SK-N-SH treated with all-trans-retinoic acid at 6 μM for 48 hours (cell line): ENCODE results near the gene WDR87.

Experiments used
- ATAC-seq: fragments of 200-7000 bp; cut with Tn5 transposase; 3 replicates; pipeline ENCODE4 v1.9.1; 2020; ENCODE audit warnings: mild to moderate bottlenecking, moderate library complexity
- ARNTL ChIP-seq: fragments of 450-650 bp; formaldehyde crosslinking; IDR thresholded peaks from 2 replicates; pipeline ENCODE4 v1.5.0; 2020; ENCODE audit warnings: low read depth, mild to moderate bottlenecking, moderate library complexity, borderline replicate concordance
- BACH2 ChIP-seq: fragments of 250-450 bp; sonication (Bioruptor Pico); IDR thresholded peaks from 2 replicates; pipeline ENCODE4 v1.9.0; 2021; ENCODE audit warnings: mild to moderate bottlenecking, borderline replicate concordance
- CSDC2 ChIP-seq: fragments of 250-450 bp; sonication (Bioruptor Pico); IDR thresholded peaks from 2 replicates; pipeline ENCODE4 v1.5.0; 2020; ENCODE audit warnings: mild to moderate bottlenecking, moderate library complexity
- ESRRG ChIP-seq: fragments of 250-450 bp; sonication (Bioruptor Pico); IDR thresholded peaks from 2 replicates; pipeline ENCODE4 v1.6.1; 2021; ENCODE audit warnings: mild to moderate bottlenecking
- GLIS3 ChIP-seq: fragments of 250-450 bp; sonication (Bioruptor Pico); IDR thresholded peaks from 2 replicates; pipeline ENCODE4 v1.5.0; 2020; ENCODE audit warnings: mild to moderate bottlenecking, moderate library complexity
- OSR1 ChIP-seq: fragments of 250-450 bp; sonication (Bioruptor Pico); IDR thresholded peaks from 2 replicates; pipeline ENCODE4 v1.8.0; 2022; ENCODE audit warnings: moderate library complexity, mild to moderate bottlenecking, inconsistent platforms
- PATZ1 ChIP-seq: fragments of 250-450 bp; sonication (Bioruptor Pico); IDR thresholded peaks from 2 replicates; pipeline ENCODE4 v1.8.0; 2020; ENCODE audit warnings: mild to moderate bottlenecking, moderate library complexity, borderline replicate concordance
- POU6F1 ChIP-seq: fragments of 250-450 bp; sonication (Bioruptor Pico); IDR thresholded peaks from 2 replicates; pipeline ENCODE4 v1.8.0; 2021; ENCODE audit warnings: low read depth, mild to moderate bottlenecking, moderate library complexity, borderline replicate concordance
- PPARA ChIP-seq: fragments of 250-450 bp; sonication (Bioruptor Pico); IDR thresholded peaks from 2 replicates; pipeline ENCODE4 v1.5.0; 2020; ENCODE audit warnings: mild to moderate bottlenecking, borderline replicate concordance
- RARB ChIP-seq: fragments of 250-450 bp; sonication (Bioruptor Pico); IDR thresholded peaks from 2 replicates; pipeline ENCODE4 v1.8.0; 2021; ENCODE audit warnings: mild to moderate bottlenecking, moderate library complexity
- SNAI2 ChIP-seq: fragments of 250-450 bp; sonication (Bioruptor Pico); IDR thresholded peaks from 2 replicates; pipeline ENCODE4 v1.5.0; 2020; ENCODE audit warnings: mild to moderate bottlenecking, moderate library complexity
- TSHZ2 ChIP-seq: fragments of 250-450 bp; sonication (Bioruptor Pico); IDR thresholded peaks from 2 replicates; pipeline ENCODE4 v1.5.0; 2020; ENCODE audit warnings: mild to moderate bottlenecking, moderate library complexity
- ZC3H10 ChIP-seq: fragments of 250-450 bp; sonication (Bioruptor Pico); IDR thresholded peaks from 2 replicates; pipeline ENCODE4 v1.5.1; 2021; ENCODE audit warnings: mild to moderate bottlenecking, moderate library complexity
- ZFP3 ChIP-seq: fragments of 250-450 bp; sonication (Bioruptor Pico); IDR thresholded peaks from 2 replicates; pipeline ENCODE4 v1.5.0; 2020; ENCODE audit warnings: mild to moderate bottlenecking, moderate library complexity
- ZNF565 ChIP-seq: fragments of 450-650 bp; formaldehyde crosslinking; conservative IDR thresholded peaks from 2 replicates; pipeline ENCODE4 v1.5.0; 2020; ENCODE audit warnings: low read depth, mild to moderate bottlenecking, moderate library complexity
- ZNF8 ChIP-seq: fragments of 450-650 bp; formaldehyde crosslinking; IDR thresholded peaks from 2 replicates; pipeline ENCODE4 v1.5.0; 2020; ENCODE audit warnings: mild to moderate bottlenecking, moderate library complexity
- TF ChIP-seq, protein P1 (sequence below): fragments of 250-450 bp; sonication (Bioruptor Pico); IDR thresholded peaks from 2 replicates; pipeline ENCODE4 v1.5.1; 2020; ENCODE audit warnings: low read depth, mild to moderate bottlenecking, moderate library complexity

The WDR87 gene

DNA sequence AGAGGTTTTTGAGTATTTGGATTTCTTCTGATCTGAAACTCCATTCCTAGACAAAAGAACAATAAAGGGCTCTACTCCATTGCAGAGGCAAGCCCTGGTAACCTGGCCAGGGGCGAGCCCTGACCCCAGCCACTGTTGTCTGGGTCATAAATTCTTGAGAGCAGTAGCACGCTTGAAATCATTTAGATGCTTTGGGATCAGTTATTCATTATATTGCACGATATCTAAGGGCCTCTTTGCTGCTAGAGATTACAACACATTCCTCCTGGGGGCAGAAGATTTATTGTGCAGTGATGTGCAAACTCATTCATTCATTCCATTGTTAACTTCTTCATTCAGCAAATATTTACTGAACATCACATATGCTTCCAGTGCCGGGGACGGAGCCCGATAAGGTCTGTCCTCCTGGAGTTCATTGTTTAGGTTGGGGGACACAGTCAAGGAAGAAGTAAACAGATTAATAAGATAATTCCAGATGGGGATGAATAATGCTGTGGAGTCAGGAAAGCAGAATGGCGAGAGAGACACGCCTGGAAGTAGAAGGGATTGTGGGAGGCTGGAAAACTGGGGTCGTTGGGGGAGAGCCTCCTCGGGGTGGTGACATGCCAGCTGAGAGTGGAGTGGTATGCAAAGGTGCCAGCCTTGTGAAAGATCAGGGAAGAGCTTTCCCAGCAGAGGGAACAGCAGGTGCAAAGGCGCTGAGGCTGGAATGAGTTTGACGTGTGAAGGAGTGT, 35.6 kb upstream of the WDR87 start:
- TF ChIP-seq BACH2 = no peak
- no peak for ATAC-seq

- TF ChIP-seq, protein P1, sequence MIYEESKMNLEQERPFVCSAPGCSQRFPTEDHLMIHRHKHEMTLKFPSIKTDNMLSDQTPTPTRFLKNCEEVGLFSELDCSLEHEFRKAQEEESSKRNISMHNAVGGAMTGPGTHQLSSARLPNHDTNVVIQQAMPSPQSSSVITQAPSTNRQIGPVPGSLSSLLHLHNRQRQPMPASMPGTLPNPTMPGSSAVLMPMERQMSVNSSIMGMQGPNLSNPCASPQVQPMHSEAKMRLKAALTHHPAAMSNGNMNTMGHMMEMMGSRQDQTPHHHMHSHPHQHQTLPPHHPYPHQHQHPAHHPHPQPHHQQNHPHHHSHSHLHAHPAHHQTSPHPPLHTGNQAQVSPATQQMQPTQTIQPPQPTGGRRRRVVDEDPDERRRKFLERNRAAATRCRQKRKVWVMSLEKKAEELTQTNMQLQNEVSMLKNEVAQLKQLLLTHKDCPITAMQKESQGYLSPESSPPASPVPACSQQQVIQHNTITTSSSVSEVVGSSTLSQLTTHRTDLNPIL (CRISPR knock-in tag) = no peak
- TF ChIP-seq RARB (CRISPR knock-in tag) (no peak), PPARA (no peak), ZNF8 (CRISPR knock-in tag) (no peak), ARNTL (CRISPR knock-in tag) (no peak), POU6F1 (CRISPR knock-in tag) (no peak), ESRRG (CRISPR knock-in tag) (no peak), ZC3H10 (CRISPR knock-in tag) (no peak), ZFP3 (CRISPR knock-in tag) (no peak), SNAI2 (CRISPR knock-in tag) (no peak), PATZ1 (CRISPR knock-in tag) (no peak), CSDC2 (CRISPR knock-in tag) (no peak)
- no peak for ATAC-seq
Observed at GRCh38 chr19:37938353-37938752, 32.0 kb upstream of the WDR87 start.

DNA sequence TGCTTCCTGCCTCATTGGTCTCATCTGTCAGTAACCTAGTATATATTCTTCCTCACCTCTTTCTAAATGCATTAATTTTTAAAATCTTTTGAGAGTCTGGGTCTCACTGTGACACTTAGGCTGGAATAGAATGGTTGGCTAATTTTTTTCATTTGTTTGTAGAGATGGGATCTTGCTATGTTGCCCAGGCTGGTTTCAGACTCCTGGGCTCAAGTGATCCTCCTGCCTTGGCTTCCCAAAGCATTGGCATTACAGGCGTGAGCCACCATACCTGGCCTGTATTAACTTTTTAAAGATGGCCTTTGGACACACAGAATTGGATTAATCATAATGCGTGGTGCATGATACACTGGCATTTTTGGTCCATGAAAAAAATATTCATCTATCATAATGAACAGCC, 30.5 kb upstream of the WDR87 start:
- TF ChIP-seq ZNF565 (CRISPR knock-in tag) (no peak), PATZ1 (CRISPR knock-in tag) (no peak), OSR1 (no peak), ZFP3 (CRISPR knock-in tag) (no peak), TSHZ2 (CRISPR knock-in tag) (no peak), CSDC2 (CRISPR knock-in tag) (no peak), POU6F1 (CRISPR knock-in tag) (no peak), GLIS3 (CRISPR knock-in tag) (no peak), ZNF8 (CRISPR knock-in tag) (no peak), BACH2 (no peak)
- no peak for ATAC-seq
